Thoracic aorta (tissue), 2 donors: ENCODE data around the gene CFAP97. TPM values are rescaled to one million over a fixed set of nuclear protein-coding genes. Genes with fewer than 3 reads are reported as not detected.

Source experiments
- ATAC-seq: fragments of 150-250 bp; one replicate; pipeline ENCODE4 v1.8.0; 2017; ENCODE audit warnings: low read depth; ENCODE audit not compliant: insufficient number of reproducible peaks, low FRiP score
- DNase-seq: peaks from one replicate; pipeline ENCODE4 v3.0.0-alpha.2; 2020; ENCODE audit warnings: low spot score
- H3K27ac ChIP-seq, 2 donors: fragments of 200-600 bp; sonication (generic); 1 replicate in 1 of 2; 2 replicates in 1 of 2; pipeline ENCODE4 v1.5.1; 2016; ENCODE audit warnings: mild to moderate bottlenecking in 2 of 2, moderate library complexity in 2 of 2
- H3K27me3 ChIP-seq: fragments of 200-600 bp; sonication (generic); replicated peaks from 2 replicates; pipeline ENCODE4 v1.6.0; 2016; ENCODE audit warnings: mild to moderate bottlenecking; ENCODE audit not compliant: insufficient read depth
- H3K36me3 ChIP-seq: fragments of 200-600 bp; sonication (generic); one replicate; pipeline ENCODE4 v1.5.1; 2016
- H3K4me1 ChIP-seq, 2 donors: fragments of 200-600 bp; sonication (generic); 1 replicate in 1 of 2; 2 replicates in 1 of 2; pipeline versions ENCODE4 v1.5.1 to v1.6.0; 2016; ENCODE audit warnings: low read depth in 2 of 2, mild to moderate bottlenecking in 1 of 2; ENCODE audit not compliant: control insufficient read depth in 1 of 2
- H3K4me3 ChIP-seq: fragments of 200-600 bp; sonication (generic); 2 replicates; pipeline ENCODE4 v1.5.1; 2016; ENCODE audit warnings: mild to moderate bottlenecking
- H3K9me3 ChIP-seq: fragments of 200-600 bp; sonication (generic); 2 replicates; pipeline ENCODE4 v1.5.1; 2016
- CTCF ChIP-seq: fragments of 200-600 bp; sonication (generic); IDR thresholded peaks from one replicate; pipeline ENCODE4 v1.5.1; 2019; ENCODE audit warnings: antibody characterized with exemption
- total RNA-seq, 2 donors: library from RNA; depleted of rRNA; stranded (reverse); fragments of >200 nt; gene quantifications; one replicate each; pipeline versions ENCODE4 v1.1.0 to v1.2.3, GENCODE V29; 2016

The CFAP97 gene
- total RNA-seq, 2 donors from 2014 or later, result 40.8 to 62.2 TPM

- no peaks in the 10 kb centered on the region for H3K27me3 ChIP-seq
- ATAC-seq (no peak), DNase-seq (no peak)
- TF ChIP-seq CTCF, result no peak
- peaks cover 4 to 25% of the 10 kb centered on the region in 2 donors for H3K4me1 ChIP-seq
- no peaks in the 10 kb centered on the region for H3K9me3 ChIP-seq
- no peak overlapping the region for H3K4me3 ChIP-seq
- peaks cover 6% of the 10 kb centered on the region for H3K36me3 ChIP-seq
- H3K27ac ChIP-seq, result no peak overlapping the region
Measured at GRCh38 chr4:185186769-185187168, 17.0 kb downstream of the CFAP97 start.

- ATAC-seq (peak; percentile 50), DNase-seq (peak; percentile 83)
Measured at GRCh38 chr4:185183622-185184281, 20.0 kb downstream of the CFAP97 start.

GRCh38 chr4:185182239-185182638, 21.6 kb downstream of the CFAP97 start:
- no peak for DNase-seq
- ATAC-seq, result no peak
- no peaks in the 10 kb centered on the region for H3K36me3 ChIP-seq
- no peak overlapping the region for H3K4me3 ChIP-seq
- TF ChIP-seq CTCF, result no peak
- H3K4me1 ChIP-seq, result peaks cover 12 to 51% of the 10 kb centered on the region in 2 donors
- no peaks in the 10 kb centered on the region for H3K27me3 ChIP-seq
- peak overlapping the region; percentile 67 to 79 for H3K27ac ChIP-seq
- H3K9me3 ChIP-seq, result no peaks in the 10 kb centered on the region

More at GRCh38 chr4:185183622-185184281, 20.0 kb downstream of the CFAP97 start:
- Histone ChIP-seq H3K27ac (peak overlapping the region; percentile 5 to 79), H3K4me1 (peaks cover 12 to 49% of the 10 kb centered on the region in 2 donors), H3K27me3 (no peaks in the 10 kb centered on the region), H3K36me3 (no peaks in the 10 kb centered on the region), H3K9me3 (no peaks in the 10 kb centered on the region), H3K4me3 (no peak overlapping the region)
- peak; percentile 80 for TF ChIP-seq CTCF

- Histone ChIP-seq H3K27me3 (no peaks in the 10 kb centered on the region), H3K27ac (peak overlapping the region; percentile 57 to 79), H3K4me1 (peaks cover 28 to 75% of the 10 kb centered on the region in 2 donors), H3K4me3 (no peak overlapping the region), H3K9me3 (no peaks in the 10 kb centered on the region), H3K36me3 (no peaks in the 10 kb centered on the region)
- DNase-seq, result no peak
- TF ChIP-seq CTCF, result no peak
- ATAC-seq, result no peak
Measured at GRCh38 chr4:185179488-185179887, 24.3 kb downstream of the CFAP97 start.

- Histone ChIP-seq H3K27me3 (no peaks in the 10 kb centered on the region), H3K9me3 (no peaks in the 10 kb centered on the region), H3K27ac (peak overlapping the region in 1 of 2 donors; percentile 18), H3K36me3 (no peaks in the 10 kb centered on the region), H3K4me3 (no peak overlapping the region), H3K4me1 (peaks cover 13 to 37% of the 10 kb centered on the region in 2 donors)
- DNase-seq (no peak), ATAC-seq (no peak)
- no peak for TF ChIP-seq CTCF
Measured at GRCh38 chr4:185171373-185172071, 32.3 kb downstream of the CFAP97 start.
